ENCODE data around the gene KCND3.

Gene KCND3

DNA sequence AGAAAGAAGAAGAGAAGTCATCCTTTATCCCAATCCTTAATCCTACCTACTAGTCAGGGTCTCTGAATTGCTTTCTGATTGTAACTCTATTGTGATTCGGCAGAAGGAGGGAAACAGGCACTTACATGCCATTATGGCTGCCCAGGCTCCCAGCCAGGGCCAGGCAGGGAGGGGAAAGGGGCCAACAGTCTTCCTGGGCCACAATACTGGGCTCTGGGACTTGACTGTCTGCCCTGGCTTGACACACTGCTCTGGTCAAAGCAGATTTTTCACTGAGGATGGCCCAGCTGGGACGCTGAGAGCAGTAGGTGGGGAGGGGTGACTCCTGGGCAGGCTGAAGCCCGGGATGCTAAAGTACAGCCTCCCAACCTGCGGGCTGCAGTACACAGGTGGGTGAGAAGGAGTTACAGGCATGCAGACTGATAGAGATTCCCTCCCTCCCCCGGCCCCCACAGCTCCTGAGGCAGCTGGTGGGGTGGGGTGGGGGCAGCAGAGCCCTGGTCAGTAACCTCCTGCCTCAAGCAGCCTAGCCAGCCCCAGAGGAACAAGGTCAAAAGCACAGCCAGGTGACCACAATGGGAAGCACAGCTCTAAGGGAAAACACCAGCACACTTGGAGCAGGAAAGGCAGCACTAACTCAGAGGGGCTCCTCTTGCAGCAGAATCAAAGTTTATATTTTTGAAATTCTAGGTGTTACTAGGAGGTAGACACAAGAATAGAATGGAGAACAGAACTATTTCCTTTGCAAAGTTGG, 25.3 kb downstream of the KCND3 start:
- Histone ChIP-seq H3K9me3 (ENCODE audit: severe bottlenecking) (no peaks in the 10 kb centered on the region), H3K4me3 (ENCODE audit: severe bottlenecking) (no peak overlapping the region), H3K27ac (ENCODE audit: poor library complexity, severe bottlenecking) (no peak overlapping the region), H3K27me3 (ENCODE audit: insufficient read depth, poor library complexity, severe bottlenecking) (peaks cover 2% of the 10 kb centered on the region), H3K4me1 (ENCODE audit: insufficient read depth, poor library complexity, severe bottlenecking) (no peaks in the 10 kb centered on the region), H3K36me3 (ENCODE audit: low read depth) (no peaks in the 10 kb centered on the region)
- no peak for ATAC-seq (ENCODE audit: low read depth)
- TF ChIP-seq, protein P1, sequence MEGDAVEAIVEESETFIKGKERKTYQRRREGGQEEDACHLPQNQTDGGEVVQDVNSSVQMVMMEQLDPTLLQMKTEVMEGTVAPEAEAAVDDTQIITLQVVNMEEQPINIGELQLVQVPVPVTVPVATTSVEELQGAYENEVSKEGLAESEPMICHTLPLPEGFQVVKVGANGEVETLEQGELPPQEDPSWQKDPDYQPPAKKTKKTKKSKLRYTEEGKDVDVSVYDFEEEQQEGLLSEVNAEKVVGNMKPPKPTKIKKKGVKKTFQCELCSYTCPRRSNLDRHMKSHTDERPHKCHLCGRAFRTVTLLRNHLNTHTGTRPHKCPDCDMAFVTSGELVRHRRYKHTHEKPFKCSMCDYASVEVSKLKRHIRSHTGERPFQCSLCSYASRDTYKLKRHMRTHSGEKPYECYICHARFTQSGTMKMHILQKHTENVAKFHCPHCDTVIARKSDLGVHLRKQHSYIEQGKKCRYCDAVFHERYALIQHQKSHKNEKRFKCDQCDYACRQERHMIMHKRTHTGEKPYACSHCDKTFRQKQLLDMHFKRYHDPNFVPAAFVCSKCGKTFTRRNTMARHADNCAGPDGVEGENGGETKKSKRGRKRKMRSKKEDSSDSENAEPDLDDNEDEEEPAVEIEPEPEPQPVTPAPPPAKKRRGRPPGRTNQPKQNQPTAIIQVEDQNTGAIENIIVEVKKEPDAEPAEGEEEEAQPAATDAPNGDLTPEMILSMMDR (IDR thresholded peaks at IDR 0.05; ENCODE audit: poor library complexity, severe bottlenecking): no peak
- no peak for DNase-seq (ENCODE audit: low spot score)

DNA sequence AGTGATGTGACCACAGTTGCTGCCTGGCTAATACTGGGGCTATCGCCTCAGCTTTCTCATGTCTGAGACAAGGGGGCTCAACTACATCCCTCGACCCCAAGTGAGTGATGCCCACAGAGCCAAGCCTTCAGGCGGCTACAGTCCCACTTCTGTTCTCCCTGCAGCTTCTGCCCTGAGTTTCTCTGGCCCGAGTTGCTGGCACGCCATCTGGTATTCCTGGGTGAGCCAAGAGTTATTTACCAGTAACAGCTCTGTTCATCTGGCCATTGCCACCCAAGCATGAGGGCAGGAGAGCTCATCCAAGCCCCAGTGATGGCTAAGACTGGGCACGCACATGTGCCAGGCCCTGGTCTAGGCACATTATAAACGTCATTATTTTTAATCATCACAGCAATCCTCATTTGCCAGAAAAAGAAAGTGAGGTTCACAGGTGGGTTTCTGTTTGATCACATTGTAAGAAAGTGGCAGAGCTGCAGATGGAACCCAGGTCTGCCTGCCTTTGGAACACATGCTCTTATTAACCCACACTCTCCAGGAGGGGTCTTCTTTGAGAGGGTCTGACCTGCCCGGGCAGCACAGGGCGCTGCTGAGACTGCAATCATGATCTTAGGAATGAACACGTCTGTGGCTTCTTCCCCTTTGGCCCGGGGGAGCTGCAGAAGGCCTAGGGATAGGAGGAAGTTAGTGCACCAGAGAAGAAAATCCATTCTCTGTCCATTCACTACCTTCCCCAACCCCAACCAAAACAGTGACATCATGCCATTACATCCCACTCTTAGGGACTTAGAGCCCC, 27.5 kb downstream of the KCND3 start:
- H3K9me3 ChIP-seq (ENCODE audit: severe bottlenecking): no peaks in the 10 kb centered on the region
- ATAC-seq (ENCODE audit: low read depth) (no peak), DNase-seq (ENCODE audit: low spot score) (no peak)
- H3K36me3 ChIP-seq (ENCODE audit: low read depth): no peaks in the 10 kb centered on the region
- H3K4me3 ChIP-seq (ENCODE audit: severe bottlenecking): no peak overlapping the region
- H3K27me3 ChIP-seq (ENCODE audit: insufficient read depth, poor library complexity, severe bottlenecking): peaks cover 2% of the 10 kb centered on the region
- no peak overlapping the region for H3K27ac ChIP-seq (ENCODE audit: poor library complexity, severe bottlenecking)
- TF ChIP-seq, protein P1 (IDR thresholded peaks at IDR 0.05; ENCODE audit: poor library complexity, severe bottlenecking): no peak
- no peaks in the 10 kb centered on the region for H3K4me1 ChIP-seq (ENCODE audit: insufficient read depth, poor library complexity, severe bottlenecking)

DNA sequence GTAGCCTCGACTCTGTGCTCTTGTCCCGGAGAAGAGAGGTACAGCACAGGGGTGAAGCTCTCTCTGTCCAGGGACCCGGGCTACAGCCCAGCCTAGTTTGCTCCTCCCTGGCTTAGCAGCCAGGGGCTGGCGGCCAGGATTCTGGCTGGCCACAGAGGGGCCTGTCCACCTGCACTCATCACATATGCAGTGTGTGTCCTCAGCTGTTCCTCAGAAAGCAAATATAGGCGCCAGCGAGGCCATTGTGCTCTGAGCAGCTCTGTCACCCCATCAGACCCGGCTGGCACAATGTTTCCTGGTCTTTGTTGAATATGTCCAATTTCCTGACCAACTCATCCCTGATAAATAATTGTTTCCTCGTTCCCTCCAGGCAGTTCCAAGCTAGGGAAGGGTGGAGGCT, 28.5 kb downstream of the KCND3 start:
- Histone ChIP-seq H3K27ac (ENCODE audit: poor library complexity, severe bottlenecking) (no peak overlapping the region), H3K27me3 (ENCODE audit: insufficient read depth, poor library complexity, severe bottlenecking) (peaks cover 2% of the 10 kb centered on the region), H3K4me3 (ENCODE audit: severe bottlenecking) (no peak overlapping the region), H3K4me1 (ENCODE audit: insufficient read depth, poor library complexity, severe bottlenecking) (no peaks in the 10 kb centered on the region), H3K36me3 (ENCODE audit: low read depth) (no peaks in the 10 kb centered on the region), H3K9me3 (ENCODE audit: severe bottlenecking) (no peaks in the 10 kb centered on the region)
- DNase-seq (ENCODE audit: low spot score) (no peak), ATAC-seq (ENCODE audit: low read depth) (no peak)
- TF ChIP-seq, protein P1 (IDR thresholded peaks at IDR 0.05; ENCODE audit: poor library complexity, severe bottlenecking): no peak

DNA sequence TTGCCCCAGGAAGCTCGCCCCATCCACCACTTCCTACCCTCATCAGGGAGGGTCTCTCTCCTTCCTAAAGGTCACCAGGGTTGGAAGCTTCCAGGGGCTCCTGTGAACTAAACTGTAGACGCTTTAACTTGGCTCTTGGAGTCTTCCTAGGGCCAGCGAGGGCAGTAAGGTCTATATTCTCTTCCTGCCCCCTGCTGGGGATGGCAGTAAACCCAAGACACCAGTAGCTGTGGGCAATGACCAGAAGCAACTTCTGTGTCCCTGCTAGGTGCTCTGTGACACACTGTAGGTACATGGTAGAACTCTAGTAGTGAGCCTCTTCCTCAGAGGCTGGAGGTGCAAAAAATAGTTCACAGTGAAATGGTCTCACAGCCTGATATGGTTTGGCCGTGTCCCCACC, 30.0 kb downstream of the KCND3 start:
- DNase-seq (ENCODE audit: low spot score): no peak

More for the DNA sequence above, 30.0 kb downstream of the KCND3 start:
- no peaks in the 10 kb centered on the region for H3K4me1 ChIP-seq (ENCODE audit: insufficient read depth, poor library complexity, severe bottlenecking)
- no peaks in the 10 kb centered on the region for H3K9me3 ChIP-seq (ENCODE audit: severe bottlenecking)
- no peaks in the 10 kb centered on the region for H3K27me3 ChIP-seq (ENCODE audit: insufficient read depth, poor library complexity, severe bottlenecking)
- no peak overlapping the region for H3K27ac ChIP-seq (ENCODE audit: poor library complexity, severe bottlenecking)
- no peaks in the 10 kb centered on the region for H3K36me3 ChIP-seq (ENCODE audit: low read depth)
- ATAC-seq (ENCODE audit: low read depth): no peak
- no peak overlapping the region for H3K4me3 ChIP-seq (ENCODE audit: severe bottlenecking)
- TF ChIP-seq, protein P1 (IDR thresholded peaks at IDR 0.05; ENCODE audit: poor library complexity, severe bottlenecking): no peak
